GM12873 (cell line): ENCODE data around the gene MRPL23.
A peak's percentile ranks its signal among the peaks of the same experiment; 100 is the strongest.

Source experiments
- CTCF ChIP-seq: IDR thresholded peaks from 2 replicates; pipeline ENCODE4 v1.5.1; 2012; ENCODE audit warnings: low read depth, mild to moderate bottlenecking, moderate library complexity, low read length, control low read depth; ENCODE audit not compliant: insufficient read depth; ENCODE audit errors: missing control alignments

The MRPL23 gene

GRCh38 chr11:1912289-1912878, 34.7 kb upstream of the MRPL23 start:
- TF ChIP-seq CTCF: no peak

- TF ChIP-seq CTCF: no peak
These were observed 33.7 kb upstream of the MRPL23 start for GRCh38 chr11:1913271-1914060.

GRCh38 chr11:1915795-1916131, 31.4 kb upstream of the MRPL23 start:
- TF ChIP-seq CTCF: no peak

- no peak for TF ChIP-seq CTCF
These were observed 30.8 kb upstream of the MRPL23 start for GRCh38 chr11:1916132-1916985.

GRCh38 chr11:1916986-1917522, 30.1 kb upstream of the MRPL23 start:
- TF ChIP-seq CTCF: no peak

- TF ChIP-seq CTCF: peak; percentile 59
These were observed 29.4 kb upstream of the MRPL23 start for GRCh38 chr11:1917523-1918435.
